Measurements from ENCODE around the gene TMA7B. TPM values are rescaled to one million over a fixed set of nuclear protein-coding genes. Genes with fewer than 3 reads are reported as not detected.

Gene TMA7B
- total and polyA plus RNA-seq, 2 donors (not counting 3 experiments of a cell fraction or from before 2014, with no cell fraction given) = not detected

DNA sequence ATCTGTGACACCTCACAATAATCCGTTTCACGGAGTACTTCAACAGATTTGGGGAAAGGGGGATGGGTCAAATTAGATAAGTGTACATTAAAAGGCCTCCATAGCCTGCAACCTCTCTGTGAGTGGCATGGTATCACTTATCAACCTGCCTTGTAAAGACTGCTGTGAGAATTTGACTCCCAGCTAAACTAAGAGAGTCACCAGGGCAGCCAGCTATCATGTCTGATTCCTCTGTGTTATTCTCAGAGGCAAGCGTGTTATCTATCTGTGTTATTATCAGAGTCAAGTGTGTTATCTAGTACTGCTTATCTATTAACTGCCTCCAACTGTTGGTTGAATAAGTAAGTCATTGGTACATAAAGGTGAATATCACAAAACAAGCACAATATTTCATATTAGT lies 30.5 kb downstream of the TMA7B start:
- ChIA-PET CTCF (interaction anchor here (1.8 kb wide), 1 partner anchor 9 kb away, joined by 4 read pairs; no protein-coding TSS in a partner anchor), POLR2A (no interaction called here)
- intact Hi-C loops (cut with micrococcal nuclease) (no loop called here), dilution Hi-C loops (cut with MboI; ENCODE audit: extremely low pct_ligation_motif_present, low sequenced_read_pairs) (no loop called here)
- Histone ChIP-seq H3K27ac (ENCODE audit: insufficient read depth, low read depth, low read length) (no peak overlapping the region), H3K36me3 (ENCODE audit: control insufficient read depth in 2 of 2, extremely low read depth in 1 of 2, insufficient read depth in 2 of 2, low read length in 2 of 2) (no peaks in the 10 kb centered on the region), H3K4me2 (ENCODE audit: insufficient read depth, low read length) (no peak overlapping the region), H3K9me3 (replicated peaks; ENCODE audit: control insufficient read depth, insufficient read depth, low read length) (no peaks in the 10 kb centered on the region), H4K20me1 (replicated peaks; ENCODE audit: control insufficient read depth, extremely low read depth, insufficient read depth, low read length) (no peaks in the 10 kb centered on the region), H3K4me3 (replicated peaks in 1 of 3; ENCODE audit: insufficient read depth in 1 of 3, low read depth in 1 of 3, low read length in 3 of 3) (no peak overlapping the region), H2AFZ (ENCODE audit: low read depth, low read length) (no peak overlapping the region), H3K9ac (replicated peaks; ENCODE audit: extremely low read depth, insufficient read depth, low read length) (no peak overlapping the region), H3K9me1 (replicated peaks; ENCODE audit: control insufficient read depth, extremely low read depth, insufficient read depth, low read length) (no peaks in the 10 kb centered on the region), H3K27me3 (ENCODE audit: control insufficient read depth in 2 of 2, insufficient read depth in 2 of 2, low read length in 2 of 2) (peaks cover 8 to 29% of the 10 kb centered on the region in 2 experiments), H3K79me2 (ENCODE audit: control insufficient read depth, insufficient read depth, low read length) (no peaks in the 10 kb centered on the region), H3K4me1 (ENCODE audit: control insufficient read depth, extremely low read depth, insufficient read depth, low read length) (no peaks in the 10 kb centered on the region)
- BruUV-seq (replicated peaks) = no TSS peak
- no peak for TF ChIP-seq CTCF (IDR thresholded peaks at IDR 0.05; ENCODE audit: extremely low read depth in 1 of 2, insufficient read depth in 1 of 2, low read depth in 1 of 2, low read length in 2 of 2)
- no peak for TF ChIP-seq FOS (IDR thresholded peaks at IDR 0.05; ENCODE audit: borderline replicate concordance, insufficient read depth, low read length)
- no peak for TF ChIP-seq JUN (IDR thresholded peaks at IDR 0.05; ENCODE audit: borderline replicate concordance, insufficient read depth, insufficient read length, low read depth)
- DNase-seq (ENCODE audit: low read depth, low spot score) = no peak
- no peak for FAIRE-seq

GRCh38 chr22:39991159-39991860 lies 31.1 kb downstream of the TMA7B start:
- FAIRE-seq = no peak
- CTCF ChIA-PET = interaction anchor here (1.6 to 1.8 kb wide), 2 partner anchors 9 to 33 kb away, joined by 4 to 5 read pairs; no protein-coding TSS in a partner anchor
- dilution Hi-C loops (cut with MboI; ENCODE audit: extremely low pct_ligation_motif_present, low sequenced_read_pairs) (no loop called here), intact Hi-C loops (cut with micrococcal nuclease) (no loop called here)
- no TSS peak for BruUV-seq (replicated peaks)
- Histone ChIP-seq H3K4me3 (replicated peaks in 1 of 3; ENCODE audit: insufficient read depth in 1 of 3, low read depth in 1 of 3, low read length in 3 of 3) (no peak overlapping the region), H3K4me1 (ENCODE audit: control insufficient read depth, extremely low read depth, insufficient read depth, low read length) (no peaks in the 10 kb centered on the region), H3K27ac (ENCODE audit: insufficient read depth, low read depth, low read length) (no peak overlapping the region), H3K9me3 (replicated peaks; ENCODE audit: control insufficient read depth, insufficient read depth, low read length) (no peaks in the 10 kb centered on the region), H3K9ac (replicated peaks; ENCODE audit: extremely low read depth, insufficient read depth, low read length) (no peak overlapping the region), H3K27me3 (ENCODE audit: control insufficient read depth in 2 of 2, insufficient read depth in 2 of 2, low read length in 2 of 2) (peaks cover 13 to 33% of the 10 kb centered on the region in 2 experiments), H3K4me2 (ENCODE audit: insufficient read depth, low read length) (no peak overlapping the region), H2AFZ (ENCODE audit: low read depth, low read length) (no peak overlapping the region), H3K79me2 (ENCODE audit: control insufficient read depth, insufficient read depth, low read length) (no peaks in the 10 kb centered on the region), H4K20me1 (replicated peaks; ENCODE audit: control insufficient read depth, extremely low read depth, insufficient read depth, low read length) (no peaks in the 10 kb centered on the region), H3K9me1 (replicated peaks; ENCODE audit: control insufficient read depth, extremely low read depth, insufficient read depth, low read length) (no peaks in the 10 kb centered on the region), H3K36me3 (ENCODE audit: control insufficient read depth in 2 of 2, extremely low read depth in 1 of 2, insufficient read depth in 2 of 2, low read length in 2 of 2) (no peaks in the 10 kb centered on the region)
- TF ChIP-seq POLR2AphosphoS5 (IDR thresholded peaks at IDR 0.05; ENCODE audit: insufficient read depth, low read depth, low read length) = no peak
- TF ChIP-seq MAX (IDR thresholded peaks at IDR 0.05; ENCODE audit: insufficient read depth, insufficient read length) = no peak
- TF ChIP-seq FOS (IDR thresholded peaks at IDR 0.05; ENCODE audit: borderline replicate concordance, insufficient read depth, low read length) = no peak
- TF ChIP-seq POLR2A (IDR thresholded peaks at IDR 0.05; ENCODE audit: low read depth, low read length) = no peak
- no peak for TF ChIP-seq MYC (IDR thresholded peaks at IDR 0.05; ENCODE audit: low read depth, low read length)
- no peak for TF ChIP-seq EZH2 (IDR thresholded peaks at IDR 0.05; ENCODE audit: borderline replicate concordance, low read depth, low read length, severe bottlenecking)
- TF ChIP-seq GATA2 (IDR thresholded peaks at IDR 0.05; ENCODE audit: insufficient read depth, insufficient read length, low read depth, low read length) = no peak
- TF ChIP-seq CTCF (IDR thresholded peaks at IDR 0.05; ENCODE audit: extremely low read depth in 1 of 2, insufficient read depth in 1 of 2, low read depth in 1 of 2, low read length in 2 of 2) = no peak
- TF ChIP-seq JUN (IDR thresholded peaks at IDR 0.05; ENCODE audit: borderline replicate concordance, insufficient read depth, insufficient read length, low read depth) = no peak
- DNase-seq (ENCODE audit: low read depth, low spot score) = no peak
- POLR2A ChIA-PET = no interaction called here

Measured in endothelial cell of umbilical vein (primary cell).